ENCODE results near the gene FOXJ2.

GRCh38 chr12:8048906-8049305, 16.4 kb downstream of the FOXJ2 start:
- TF ChIP-seq POLR2AphosphoS5 (IDR thresholded peaks at IDR 0.05; ENCODE audit: borderline replicate concordance, low read depth, low read length) (no peak), EZH2 (IDR thresholded peaks at IDR 0.05) (no peak), FOXP2 (optimal IDR thresholded peaks at IDR 0.05; ENCODE audit: control extremely low read depth, extremely low read length, insufficient read depth) (no peak)

Data from SK-N-MC (cell line).